HepG2 (cell line): ENCODE measurements around the gene TMEM198. TPM values are rescaled to one million over a fixed set of nuclear protein-coding genes. Genes with fewer than 3 reads are reported as not detected.

Source experiments
- EHMT2 ChIP-seq: fragments of 200-600 bp; sonication (generic); IDR thresholded peaks from 2 replicates; pipeline ENCODE4 v1.7.0; 2017; ENCODE audit warnings: antibody characterized with exemption, low read depth, low read length, borderline replicate concordance
- GTF2F1 ChIP-seq: fragments of 150-350 bp; IDR thresholded peaks from 2 replicates; pipeline ENCODE4 v1.6.1; 2014; ENCODE audit warnings: low read length
- POGZ ChIP-seq: sonication (generic); formaldehyde crosslinking; IDR thresholded peaks from 2 replicates; pipeline ENCODE4 v1.4.0; 2020; ENCODE audit warnings: mild to moderate bottlenecking, missing genetic modification reagents
- RCOR2 ChIP-seq: IDR thresholded peaks from 2 replicates; pipeline ENCODE4 v1.6.1; 2016; ENCODE audit warnings: missing biosample characterization, missing genetic modification reagents
- SIN3B ChIP-seq: fragments of 150-350 bp; IDR thresholded peaks from 2 replicates; pipeline ENCODE4 v1.6.1; 2014; ENCODE audit warnings: low read length
- SIX4 ChIP-seq: sonication (generic); formaldehyde crosslinking; IDR thresholded peaks from 2 replicates; pipeline ENCODE4 v1.4.0; 2020; ENCODE audit warnings: missing genetic modification reagents
- SP2 ChIP-seq: sonication (generic); formaldehyde crosslinking; IDR thresholded peaks from 2 replicates; pipeline ENCODE4 v1.5.1; 2020; ENCODE audit warnings: mild to moderate bottlenecking, missing genetic modification reagents
- TAF15 ChIP-seq: fragments of 200-400 bp; formaldehyde crosslinking; IDR thresholded peaks from one replicate; pipeline ENCODE4 v1.6.1; 2018; ENCODE audit warnings: mild to moderate bottlenecking, low read depth, low read length; ENCODE audit not compliant: poor library complexity, severe bottlenecking
- TCF12 ChIP-seq, 2 experiments: fragments of 450-650 bp in 1 of 2; sonication (generic) in 1 of 2; formaldehyde crosslinking in 1 of 2; IDR thresholded peaks; 2 replicates each; pipeline versions ENCODE4 v1.6.1 to v1.8.0; 2017 to 2022; ENCODE audit warnings: antibody characterized with exemption in 1 of 2, mild to moderate bottlenecking in 1 of 2, missing genetic modification reagents in 1 of 2, moderate library complexity in 1 of 2
- TP53 ChIP-seq: sonication (generic); formaldehyde crosslinking; conservative IDR thresholded peaks from 2 replicates; pipeline ENCODE4 v1.4.0; 2020; ENCODE audit warnings: missing genetic modification reagents
- ZNF235 ChIP-seq: sonication (generic); formaldehyde crosslinking; IDR thresholded peaks from 2 replicates; pipeline ENCODE4 v1.8.1; 2023; ENCODE audit warnings: mild to moderate bottlenecking, missing genetic modification reagents, borderline replicate concordance
- polyA plus RNA-seq, 8 experiments: library from polyadenylated mRNA; depleted of rRNA in 3 of 8; stranded (reverse) in 7 of 8; unstranded in 1 of 8; fragments of >200 nt; fragmentation: Illumina TruSeq in 4 of 8; extraction: Trizol in 4 of 8; gene quantifications; 2 replicates each; pipeline versions ENCODE4 v1.2.1 to v1.2.3, GENCODE V29; 2011 to 2016; ENCODE audit warnings: low read depth in 4 of 8, missing spikeins in 1 of 8, mixed read lengths in 1 of 8; ENCODE audit not compliant: insufficient read depth in 1 of 8
- total RNA-seq, 5 experiments: library from RNA; depleted of rRNA; stranded (reverse); fragments of >200 nt; fragmentation: Illumina TruSeq; extraction: Trizol; gene quantifications; 2 replicates each; pipeline ENCODE4 v1.2.3, GENCODE V29; 2016; ENCODE audit warnings: low read depth in 1 of 5
- TF ChIP-seq, protein P1 (sequence below): sonication (generic); formaldehyde crosslinking; IDR thresholded peaks from 2 replicates; pipeline ENCODE4 v1.9.0; 2021; ENCODE audit warnings: missing genetic modification reagents, borderline replicate concordance
- TF ChIP-seq, protein P2 (sequence below): sonication (generic); formaldehyde crosslinking; IDR thresholded peaks from 2 replicates; pipeline ENCODE4 v1.9.0; 2021; ENCODE audit warnings: missing genetic modification reagents, mild to moderate bottlenecking, borderline replicate concordance
- TF ChIP-seq, protein P3 (sequence below): sonication (generic); formaldehyde crosslinking; IDR thresholded peaks from 2 replicates; pipeline ENCODE4 v1.9.0; 2021; ENCODE audit warnings: missing genetic modification reagents, borderline replicate concordance
- TF ChIP-seq, protein P4 (sequence below): sonication (generic); formaldehyde crosslinking; IDR thresholded peaks from 2 replicates; pipeline ENCODE4 v1.4.0; 2020; ENCODE audit warnings: missing genetic modification reagents, borderline replicate concordance
- TF ChIP-seq, protein P5 (sequence below): sonication (generic); formaldehyde crosslinking; IDR thresholded peaks from 2 replicates; pipeline ENCODE4 v1.5.1; 2020; ENCODE audit warnings: missing genetic modification reagents, mild to moderate bottlenecking, borderline replicate concordance
- TF ChIP-seq, protein P6 (sequence below): sonication (generic); formaldehyde crosslinking; IDR thresholded peaks from 2 replicates; pipeline ENCODE4 v1.5.0; 2020; ENCODE audit warnings: missing genetic modification reagents

Gene TMEM198
- total and polyA plus RNA-seq, 2 of the 13 experiments (the other 11 are each of a cell fraction or from before 2014, with no cell fraction given) = 17.3 to 23.5 TPM

DNA sequence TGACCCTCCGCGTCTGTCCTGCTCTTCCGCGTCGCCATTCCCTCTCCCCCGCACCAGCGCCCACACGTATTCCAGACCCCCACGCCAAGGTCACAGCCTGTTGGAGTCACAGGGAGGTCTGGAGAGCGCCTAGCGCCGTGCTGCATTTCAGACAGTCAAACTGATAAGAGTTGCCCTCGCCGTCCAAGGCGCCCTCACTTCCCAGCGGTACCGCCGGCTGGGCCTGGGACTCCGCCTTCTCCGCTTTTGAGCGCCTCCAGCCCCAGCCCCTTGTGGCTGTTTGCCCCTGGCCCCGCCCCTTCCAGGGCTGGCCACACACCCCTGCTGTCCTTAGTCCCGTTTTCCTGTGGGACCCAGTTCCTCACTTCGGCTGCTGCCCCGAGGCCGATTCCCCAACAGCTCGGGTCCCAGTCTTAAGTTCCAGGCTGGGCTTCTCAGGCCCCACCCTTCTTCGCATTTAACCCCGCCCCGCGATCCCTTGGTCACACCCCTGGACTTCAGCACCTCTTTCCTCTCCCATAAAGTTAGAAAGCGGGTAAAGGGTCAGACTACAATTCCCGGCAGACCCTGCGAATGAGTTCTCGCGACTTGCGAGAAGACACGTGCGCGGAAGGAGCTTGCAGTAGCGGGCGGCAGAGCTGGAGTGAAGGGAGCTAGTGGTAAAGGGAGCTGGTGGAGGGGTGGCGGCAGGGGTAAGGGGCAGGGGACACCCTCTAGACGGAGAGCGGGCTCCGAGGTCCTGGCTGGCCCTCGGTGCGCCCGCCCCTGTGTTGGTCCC, 45.4 kb upstream of the TMEM198 start, which contains the start of gene GMPPA (continued):
- TF ChIP-seq, protein P1, sequence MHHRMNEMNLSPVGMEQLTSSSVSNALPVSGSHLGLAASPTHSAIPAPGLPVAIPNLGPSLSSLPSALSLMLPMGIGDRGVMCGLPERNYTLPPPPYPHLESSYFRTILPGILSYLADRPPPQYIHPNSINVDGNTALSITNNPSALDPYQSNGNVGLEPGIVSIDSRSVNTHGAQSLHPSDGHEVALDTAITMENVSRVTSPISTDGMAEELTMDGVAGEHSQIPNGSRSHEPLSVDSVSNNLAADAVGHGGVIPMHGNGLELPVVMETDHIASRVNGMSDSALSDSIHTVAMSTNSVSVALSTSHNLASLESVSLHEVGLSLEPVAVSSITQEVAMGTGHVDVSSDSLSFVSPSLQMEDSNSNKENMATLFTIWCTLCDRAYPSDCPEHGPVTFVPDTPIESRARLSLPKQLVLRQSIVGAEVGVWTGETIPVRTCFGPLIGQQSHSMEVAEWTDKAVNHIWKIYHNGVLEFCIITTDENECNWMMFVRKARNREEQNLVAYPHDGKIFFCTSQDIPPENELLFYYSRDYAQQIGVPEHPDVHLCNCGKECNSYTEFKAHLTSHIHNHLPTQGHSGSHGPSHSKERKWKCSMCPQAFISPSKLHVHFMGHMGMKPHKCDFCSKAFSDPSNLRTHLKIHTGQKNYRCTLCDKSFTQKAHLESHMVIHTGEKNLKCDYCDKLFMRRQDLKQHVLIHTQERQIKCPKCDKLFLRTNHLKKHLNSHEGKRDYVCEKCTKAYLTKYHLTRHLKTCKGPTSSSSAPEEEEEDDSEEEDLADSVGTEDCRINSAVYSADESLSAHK (CRISPR knock-in tag) = no peak
- TF ChIP-seq, protein P2, sequence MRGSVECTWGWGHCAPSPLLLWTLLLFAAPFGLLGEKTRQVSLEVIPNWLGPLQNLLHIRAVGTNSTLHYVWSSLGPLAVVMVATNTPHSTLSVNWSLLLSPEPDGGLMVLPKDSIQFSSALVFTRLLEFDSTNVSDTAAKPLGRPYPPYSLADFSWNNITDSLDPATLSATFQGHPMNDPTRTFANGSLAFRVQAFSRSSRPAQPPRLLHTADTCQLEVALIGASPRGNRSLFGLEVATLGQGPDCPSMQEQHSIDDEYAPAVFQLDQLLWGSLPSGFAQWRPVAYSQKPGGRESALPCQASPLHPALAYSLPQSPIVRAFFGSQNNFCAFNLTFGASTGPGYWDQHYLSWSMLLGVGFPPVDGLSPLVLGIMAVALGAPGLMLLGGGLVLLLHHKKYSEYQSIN (CRISPR knock-in tag) = no peak
- TF ChIP-seq, protein P3, sequence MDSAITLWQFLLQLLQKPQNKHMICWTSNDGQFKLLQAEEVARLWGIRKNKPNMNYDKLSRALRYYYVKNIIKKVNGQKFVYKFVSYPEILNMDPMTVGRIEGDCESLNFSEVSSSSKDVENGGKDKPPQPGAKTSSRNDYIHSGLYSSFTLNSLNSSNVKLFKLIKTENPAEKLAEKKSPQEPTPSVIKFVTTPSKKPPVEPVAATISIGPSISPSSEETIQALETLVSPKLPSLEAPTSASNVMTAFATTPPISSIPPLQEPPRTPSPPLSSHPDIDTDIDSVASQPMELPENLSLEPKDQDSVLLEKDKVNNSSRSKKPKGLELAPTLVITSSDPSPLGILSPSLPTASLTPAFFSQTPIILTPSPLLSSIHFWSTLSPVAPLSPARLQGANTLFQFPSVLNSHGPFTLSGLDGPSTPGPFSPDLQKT = 0 out of 2 replicates have a peak, but pooled peaks have one; percentile 57
- TF ChIP-seq SIN3B (peak; percentile 56), TP53 (no peak), EHMT2 (no peak), SP2 (peak; percentile 35; the same call in 1 of the 2 replicates), SIX4 (CRISPR knock-in tag) (no peak), TCF12 (IDR thresholded peaks at IDR 0.05) (no peak), TCF12 (CRISPR knock-in tag; IDR thresholded peaks at IDR 0.05) (peak; percentile 78; the same call in 1 of the 2 replicates), GTF2F1 (no peak), POGZ (CRISPR knock-in tag) (no peak; the same call in 1 of the 2 replicates), TAF15 (peak; percentile 48), RCOR2 (CRISPR knock-in tag) (no peak), ZNF235 (CRISPR knock-in tag) (peak; percentile 83)
- TF ChIP-seq, protein P4, sequence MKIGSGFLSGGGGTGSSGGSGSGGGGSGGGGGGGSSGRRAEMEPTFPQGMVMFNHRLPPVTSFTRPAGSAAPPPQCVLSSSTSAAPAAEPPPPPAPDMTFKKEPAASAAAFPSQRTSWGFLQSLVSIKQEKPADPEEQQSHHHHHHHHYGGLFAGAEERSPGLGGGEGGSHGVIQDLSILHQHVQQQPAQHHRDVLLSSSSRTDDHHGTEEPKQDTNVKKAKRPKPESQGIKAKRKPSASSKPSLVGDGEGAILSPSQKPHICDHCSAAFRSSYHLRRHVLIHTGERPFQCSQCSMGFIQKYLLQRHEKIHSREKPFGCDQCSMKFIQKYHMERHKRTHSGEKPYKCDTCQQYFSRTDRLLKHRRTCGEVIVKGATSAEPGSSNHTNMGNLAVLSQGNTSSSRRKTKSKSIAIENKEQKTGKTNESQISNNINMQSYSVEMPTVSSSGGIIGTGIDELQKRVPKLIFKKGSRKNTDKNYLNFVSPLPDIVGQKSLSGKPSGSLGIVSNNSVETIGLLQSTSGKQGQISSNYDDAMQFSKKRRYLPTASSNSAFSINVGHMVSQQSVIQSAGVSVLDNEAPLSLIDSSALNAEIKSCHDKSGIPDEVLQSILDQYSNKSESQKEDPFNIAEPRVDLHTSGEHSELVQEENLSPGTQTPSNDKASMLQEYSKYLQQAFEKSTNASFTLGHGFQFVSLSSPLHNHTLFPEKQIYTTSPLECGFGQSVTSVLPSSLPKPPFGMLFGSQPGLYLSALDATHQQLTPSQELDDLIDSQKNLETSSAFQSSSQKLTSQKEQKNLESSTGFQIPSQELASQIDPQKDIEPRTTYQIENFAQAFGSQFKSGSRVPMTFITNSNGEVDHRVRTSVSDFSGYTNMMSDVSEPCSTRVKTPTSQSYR (CRISPR knock-in tag) = no peak
- TF ChIP-seq, protein P5, sequence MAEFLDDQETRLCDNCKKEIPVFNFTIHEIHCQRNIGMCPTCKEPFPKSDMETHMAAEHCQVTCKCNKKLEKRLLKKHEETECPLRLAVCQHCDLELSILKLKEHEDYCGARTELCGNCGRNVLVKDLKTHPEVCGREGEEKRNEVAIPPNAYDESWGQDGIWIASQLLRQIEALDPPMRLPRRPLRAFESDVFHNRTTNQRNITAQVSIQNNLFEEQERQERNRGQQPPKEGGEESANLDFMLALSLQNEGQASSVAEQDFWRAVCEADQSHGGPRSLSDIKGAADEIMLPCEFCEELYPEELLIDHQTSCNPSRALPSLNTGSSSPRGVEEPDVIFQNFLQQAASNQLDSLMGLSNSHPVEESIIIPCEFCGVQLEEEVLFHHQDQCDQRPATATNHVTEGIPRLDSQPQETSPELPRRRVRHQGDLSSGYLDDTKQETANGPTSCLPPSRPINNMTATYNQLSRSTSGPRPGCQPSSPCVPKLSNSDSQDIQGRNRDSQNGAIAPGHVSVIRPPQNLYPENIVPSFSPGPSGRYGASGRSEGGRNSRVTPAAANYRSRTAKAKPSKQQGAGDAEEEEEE (CRISPR knock-in tag) = no peak
- TF ChIP-seq, protein P6, sequence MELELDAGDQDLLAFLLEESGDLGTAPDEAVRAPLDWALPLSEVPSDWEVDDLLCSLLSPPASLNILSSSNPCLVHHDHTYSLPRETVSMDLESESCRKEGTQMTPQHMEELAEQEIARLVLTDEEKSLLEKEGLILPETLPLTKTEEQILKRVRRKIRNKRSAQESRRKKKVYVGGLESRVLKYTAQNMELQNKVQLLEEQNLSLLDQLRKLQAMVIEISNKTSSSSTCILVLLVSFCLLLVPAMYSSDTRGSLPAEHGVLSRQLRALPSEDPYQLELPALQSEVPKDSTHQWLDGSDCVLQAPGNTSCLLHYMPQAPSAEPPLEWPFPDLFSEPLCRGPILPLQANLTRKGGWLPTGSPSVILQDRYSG (CRISPR knock-in tag) = no peak
